ENCODE measurements around the gene EXOSC7. TPM values are rescaled to one million over a fixed set of nuclear protein-coding genes. Genes with fewer than 3 reads are reported as not detected.

The EXOSC7 gene
- total and polyA plus RNA-seq, 2 donors (not counting 3 experiments of a cell fraction or from before 2014, with no cell fraction given): 44.5 to 53.8 TPM

- ChIA-PET POLR2A (interaction anchor here (0.6 kb wide), 1 partner anchor 230 kb away, joined by 9 read pairs; no protein-coding TSS in a partner anchor), CTCF (no interaction called here)
- H3K4me3 ChIP-seq (replicated peaks in 1 of 3; ENCODE audit: insufficient read depth in 1 of 3, low read depth in 1 of 3, low read length in 3 of 3): no peak overlapping the region
- DNase-seq (ENCODE audit: low read depth, low spot score): no peak
- H3K9me3 ChIP-seq (replicated peaks; ENCODE audit: control insufficient read depth, insufficient read depth, low read length): no peaks in the 10 kb centered on the region
- dilution Hi-C loops (cut with MboI; ENCODE audit: extremely low pct_ligation_motif_present, low sequenced_read_pairs) (no loop called here), intact Hi-C loops (cut with micrococcal nuclease) (no loop called here)
- no peaks in the 10 kb centered on the region for H3K9me1 ChIP-seq (replicated peaks; ENCODE audit: control insufficient read depth, extremely low read depth, insufficient read depth, low read length)
- H3K27ac ChIP-seq (ENCODE audit: insufficient read depth, low read depth, low read length): no peak overlapping the region
- H3K4me2 ChIP-seq (ENCODE audit: insufficient read depth, low read length): no peak overlapping the region
- no peak overlapping the region for H3K9ac ChIP-seq (replicated peaks; ENCODE audit: extremely low read depth, insufficient read depth, low read length)
- TF ChIP-seq POLR2A (IDR thresholded peaks at IDR 0.05; ENCODE audit: low read depth, low read length): no peak
- no peak for TF ChIP-seq MAX (IDR thresholded peaks at IDR 0.05; ENCODE audit: insufficient read depth, insufficient read length)
- no peak for TF ChIP-seq MYC (IDR thresholded peaks at IDR 0.05; ENCODE audit: low read depth, low read length)
- no peak for TF ChIP-seq POLR2AphosphoS5 (IDR thresholded peaks at IDR 0.05; ENCODE audit: insufficient read depth, low read depth, low read length)
- no peak for TF ChIP-seq GATA2 (IDR thresholded peaks at IDR 0.05; ENCODE audit: insufficient read depth, insufficient read length, low read depth, low read length)
- TF ChIP-seq CTCF (IDR thresholded peaks at IDR 0.05; ENCODE audit: extremely low read depth in 1 of 2, insufficient read depth in 1 of 2, low read depth in 1 of 2, low read length in 2 of 2): no peak
- TF ChIP-seq JUN (IDR thresholded peaks at IDR 0.05; ENCODE audit: borderline replicate concordance, insufficient read depth, insufficient read length, low read depth): no peak
- TF ChIP-seq FOS (IDR thresholded peaks at IDR 0.05; ENCODE audit: borderline replicate concordance, insufficient read depth, low read length): no peak
- TF ChIP-seq EZH2 (IDR thresholded peaks at IDR 0.05; ENCODE audit: borderline replicate concordance, low read depth, low read length, severe bottlenecking): no peak
- FAIRE-seq: no peak
- no peaks in the 10 kb centered on the region for H3K27me3 ChIP-seq (ENCODE audit: control insufficient read depth in 2 of 2, insufficient read depth in 2 of 2, low read length in 2 of 2)
- H3K36me3 ChIP-seq (ENCODE audit: control insufficient read depth in 2 of 2, extremely low read depth in 1 of 2, insufficient read depth in 2 of 2, low read length in 2 of 2): peaks cover 0 to 3% of the 10 kb centered on the region in 2 experiments
- H4K20me1 ChIP-seq (replicated peaks; ENCODE audit: control insufficient read depth, extremely low read depth, insufficient read depth, low read length): no peaks in the 10 kb centered on the region
- no TSS peak for BruUV-seq (replicated peaks)
- peaks cover 23% of the 10 kb centered on the region for H3K4me1 ChIP-seq (ENCODE audit: control insufficient read depth, extremely low read depth, insufficient read depth, low read length)
- no peak overlapping the region for H2AFZ ChIP-seq (ENCODE audit: low read depth, low read length)
- no peaks in the 10 kb centered on the region for H3K79me2 ChIP-seq (ENCODE audit: control insufficient read depth, insufficient read depth, low read length)
Observed at GRCh38 chr3:45008117-45008516, 32.1 kb downstream of the EXOSC7 start.

Data from endothelial cell of umbilical vein (primary cell).